ENCODE results near the gene MALAT1. TPM values are rescaled to one million over a fixed set of nuclear protein-coding genes. Genes with fewer than 3 reads are reported as not detected.

MALAT1 gene
- total and polyA plus RNA-seq, 2 of the 13 experiments (the other 11 are each of a cell fraction or from before 2014, with no cell fraction given): 143 to 1,237 TPM

GRCh38 chr11:65524741-65525545, 26.1 kb downstream of the MALAT1 start, which contains the start of gene SCYL1 (continued):
- TF ChIP-seq ZBTB44 (CRISPR knock-in tag; IDR thresholded peaks at IDR 0.05) (no peak), ZNF781 (CRISPR knock-in tag; IDR thresholded peaks at IDR 0.05; ENCODE audit: borderline replicate concordance, not compliant biosample characterization) (no peak), ZSCAN5A (CRISPR knock-in tag; IDR thresholded peaks at IDR 0.05; ENCODE audit: borderline replicate concordance) (peak; percentile 46; the same call in 1 of the 2 replicates), ZEB1 (IDR thresholded peaks at IDR 0.05; ENCODE audit: insufficient replicate concordance, low read depth) (no peak), GMEB2 (CRISPR knock-in tag; IDR thresholded peaks at IDR 0.05; ENCODE audit: low read depth) (no peak), ZNF432 (CRISPR knock-in tag; IDR thresholded peaks at IDR 0.05; ENCODE audit: borderline replicate concordance) (no peak), SMARCC2 (IDR thresholded peaks at IDR 0.05) (no peak), HINFP (CRISPR knock-in tag; IDR thresholded peaks at IDR 0.05; ENCODE audit: low read depth) (no peak), HBP1 (CRISPR knock-in tag; IDR thresholded peaks at IDR 0.05; ENCODE audit: low read depth) (no peak), THAP7 (CRISPR knock-in tag; IDR thresholded peaks at IDR 0.05) (no peak), ZNF777 (CRISPR knock-in tag; IDR thresholded peaks at IDR 0.05) (0 out of 2 replicates have a peak, but pooled peaks have one; percentile 40), RFX5 (IDR thresholded peaks at IDR 0.05; ENCODE audit: low read depth, low read length) (no peak), SKIL (CRISPR knock-in tag; IDR thresholded peaks at IDR 0.05; ENCODE audit: borderline replicate concordance) (no peak), MYNN (CRISPR knock-in tag; IDR thresholded peaks at IDR 0.05; ENCODE audit: low read depth) (no peak), THAP11 (CRISPR knock-in tag; IDR thresholded peaks at IDR 0.05) (peak; percentile 38; the same call in 1 of the 2 replicates), YEATS4 (CRISPR knock-in tag; IDR thresholded peaks at IDR 0.05; ENCODE audit: borderline replicate concordance) (peak; percentile 89; the same call in 1 of the 2 replicates), PITX1 (CRISPR knock-in tag; IDR thresholded peaks at IDR 0.05) (no peak)

All from HepG2 (cell line).